Transverse colon (tissue), 4 donors: ENCODE results near the gene PRRX1. TPM values are rescaled to one million over a fixed set of nuclear protein-coding genes. Genes with fewer than 3 reads are reported as not detected.

Experiments used
- DNase-seq: peaks from one replicate; pipeline ENCODE4 v3.0.0-alpha.2; 2019
- H3K27ac ChIP-seq, 4 donors: fragments of 200-600 bp; sonication (generic); 2 replicates each; pipeline ENCODE4 v1.5.1; 2016 to 2018; ENCODE audit warnings: inconsistent platforms in 4 of 4
- H3K27me3 ChIP-seq: fragments of 200-600 bp; sonication (generic); 2 replicates; pipeline ENCODE4 v1.5.1; 2017; ENCODE audit warnings: inconsistent platforms
- H3K36me3 ChIP-seq, 4 donors: fragments of 200-600 bp; sonication (generic); 2 replicates each; pipeline ENCODE4 v1.5.1; 2017 to 2019; ENCODE audit warnings: inconsistent platforms in 4 of 4
- H3K4me1 ChIP-seq, 4 donors: fragments of 200-600 bp; sonication (generic); 2 replicates each; pipeline ENCODE4 v1.5.1; 2017 to 2020; ENCODE audit warnings: inconsistent platforms in 4 of 4
- H3K4me3 ChIP-seq, 4 donors: fragments of 200-600 bp; sonication (generic); 1 replicate in 1 of 4; 2 replicates in 3 of 4; pipeline versions ENCODE4 v1.5.1 to v1.6.1; 2017 to 2019; ENCODE audit warnings: inconsistent platforms in 4 of 4
- H3K9me3 ChIP-seq, 2 donors: fragments of 200-600 bp; sonication (generic); 2 replicates each; pipeline ENCODE4 v1.5.1; 2017 to 2019; ENCODE audit warnings: inconsistent platforms in 2 of 2
- CTCF ChIP-seq, 5 experiments: fragments of 200-600 bp in 3 of 5; fragments of 450-650 bp in 2 of 5; sonication (generic) in 3 of 5; IDR thresholded peaks; 1 replicate in 2 of 5; 2 replicates in 3 of 5; pipeline ENCODE4 v1.5.1; 2016 to 2017; ENCODE audit warnings: antibody characterized with exemption in 5 of 5, inconsistent platforms in 3 of 5, mild to moderate bottlenecking in 2 of 5, moderate library complexity in 1 of 5
- EP300 ChIP-seq: sonication (generic); formaldehyde crosslinking; IDR thresholded peaks from one replicate; pipeline ENCODE4 v1.6.1; 2017; ENCODE audit warnings: antibody characterized with exemption, low read depth
- POLR2A ChIP-seq: fragments of 450-650 bp; IDR thresholded peaks from one replicate; pipeline ENCODE4 v1.6.1; 2016; ENCODE audit warnings: antibody characterized with exemption, mild to moderate bottlenecking, moderate library complexity
- POLR2AphosphoS5 ChIP-seq, 3 donors: sonication (generic); formaldehyde crosslinking; IDR thresholded peaks; one replicate each; pipeline ENCODE4 v1.6.1; 2016; ENCODE audit warnings: antibody characterized with exemption in 3 of 3
- WGBS, 2 donors: methylation state at CpG; one replicate each; pipeline ENCODE4 v1.1.5; 2018; ENCODE audit warnings: low coverage in 1 of 2; 5-methylcytosine and 5-hydroxymethylcytosine counted together
- in situ Hi-C, 4 donors: fragments of 200-750 bp; cut with MboI; loops; one replicate each; pipeline versions ENCODE4 v1.15.0 to v1.15.1; 2017; ENCODE audit warnings: low sequenced_read_pairs in 3 of 4, low pct_ligation_motif_present in 1 of 4, low pct_unique_long_range_greater_than_20kb in 1 of 4
- intact Hi-C: fragments of 100-400 bp; cut with DNase I; formaldehyde crosslinking; loops from one replicate; pipeline ENCODE4 v1.15.1; 2023; ENCODE audit warnings: low total_unique reads
- total RNA-seq, 4 donors: library from RNA; depleted of rRNA; stranded (reverse); fragments of >200 nt; gene quantifications; one replicate each; pipeline ENCODE4 v1.1.0, GENCODE V29; 2016

Gene PRRX1
- total RNA-seq, 4 donors from 2014 or later = 0.75 to 9.2 (median 2.7) TPM

GRCh38 chr1:170739803-170740202 is 75.9 kb downstream of the PRRX1 start:
- Histone ChIP-seq H3K27ac (no peak overlapping the region), H3K36me3 (no peaks in the 10 kb centered on the region), H3K27me3 (no peaks in the 10 kb centered on the region), H3K4me1 (no peaks in the 10 kb centered on the region), H3K9me3 (no peaks in the 10 kb centered on the region), H3K4me3 (no peak overlapping the region)
- in situ Hi-C loops = no loop called here
- WGBS, 2 donors = 89 to 90% methylated on average over 1 of the region's 1 CpG
- intact Hi-C loops = no loop called here
- DNase-seq = no peak
- TF ChIP-seq CTCF (IDR thresholded peaks at IDR 0.05) = no peak
- TF ChIP-seq POLR2AphosphoS5 (IDR thresholded peaks at IDR 0.05) = no peak
- no peak for TF ChIP-seq POLR2A
- TF ChIP-seq EP300 = no peak

- intact Hi-C loops = no loop called here
- 73 to 75% methylated on average over 4 of the region's 4 CpGs for WGBS, 2 donors
These were observed 77.7 kb downstream of the PRRX1 start for GRCh38 chr1:170741678-170742077.

GRCh38 chr1:170742600-170742999 is 78.7 kb downstream of the PRRX1 start:
- in situ Hi-C loops = no loop called here
- 80 to 90% methylated on average over 3 to 5 of the region's 5 CpGs for WGBS, 2 donors
- intact Hi-C loops = no loop called here

More at GRCh38 chr1:170741678-170742077, 77.7 kb downstream of the PRRX1 start:
- Histone ChIP-seq H3K27ac (no peak overlapping the region), H3K36me3 (no peaks in the 10 kb centered on the region), H3K4me1 (no peaks in the 10 kb centered on the region), H3K4me3 (no peak overlapping the region), H3K27me3 (no peaks in the 10 kb centered on the region), H3K9me3 (no peaks in the 10 kb centered on the region)
- no peak for TF ChIP-seq POLR2A
- TF ChIP-seq EP300 = no peak
- TF ChIP-seq POLR2AphosphoS5 (IDR thresholded peaks at IDR 0.05) = no peak
- no peak for TF ChIP-seq CTCF (IDR thresholded peaks at IDR 0.05)
- in situ Hi-C loops = no loop called here
- no peak for DNase-seq

GRCh38 chr1:170743083-170743482 is 79.2 kb downstream of the PRRX1 start:
- DNase-seq = no peak
- H3K36me3 ChIP-seq = no peaks in the 10 kb centered on the region
- no peak overlapping the region for H3K4me3 ChIP-seq
- no peaks in the 10 kb centered on the region for H3K9me3 ChIP-seq
- H3K27ac ChIP-seq = no peak overlapping the region
- TF ChIP-seq CTCF (IDR thresholded peaks at IDR 0.05) (no peak), POLR2A (no peak), EP300 (no peak), POLR2AphosphoS5 (IDR thresholded peaks at IDR 0.05) (no peak)
- WGBS, 2 donors = 75% methylated on average over 1 of the region's 1 CpG; no CpG with 5 or more reads in 1 of the 2 donors
- intact Hi-C loops = no loop called here
- in situ Hi-C loops = no loop called here
- H3K4me1 ChIP-seq = no peaks in the 10 kb centered on the region
- no peaks in the 10 kb centered on the region for H3K27me3 ChIP-seq

More at GRCh38 chr1:170742600-170742999, 78.7 kb downstream of the PRRX1 start:
- Histone ChIP-seq H3K36me3 (no peaks in the 10 kb centered on the region), H3K27ac (no peak overlapping the region), H3K4me1 (no peaks in the 10 kb centered on the region), H3K9me3 (no peaks in the 10 kb centered on the region), H3K4me3 (no peak overlapping the region), H3K27me3 (no peaks in the 10 kb centered on the region)
- no peak for TF ChIP-seq POLR2AphosphoS5 (IDR thresholded peaks at IDR 0.05)
- TF ChIP-seq CTCF (IDR thresholded peaks at IDR 0.05) = no peak
- no peak for DNase-seq
